MM.1S (cell line): Measurements from ENCODE around the gene IFNGR2.

Experiments used
- DNase-seq: peaks from one replicate; pipeline ENCODE4 v3.0.0-alpha.2; 2015
- H2AFZ ChIP-seq: fragments of 300-600 bp; sonication (generic); 2 replicates; pipeline ENCODE4 v1.6.0; 2016; ENCODE audit warnings: antibody characterized with exemption, low read length
- H3F3A ChIP-seq: fragments of 300-600 bp; sonication (generic); 2 replicates; pipeline ENCODE4 v1.6.1; 2016; ENCODE audit warnings: mild to moderate bottlenecking, antibody characterized with exemption, low read length, moderate library complexity, mixed read lengths; ENCODE audit not compliant: insufficient read depth
- H3K27ac ChIP-seq: fragments of 300-600 bp; sonication (generic); 2 replicates; pipeline ENCODE4 v1.5.1; 2016; ENCODE audit warnings: mild to moderate bottlenecking, low read length
- H3K27me3 ChIP-seq: fragments of 300-600 bp; sonication (generic); replicated peaks from 2 replicates; pipeline ENCODE4 v1.6.0; 2016; ENCODE audit warnings: low read length; ENCODE audit not compliant: insufficient read depth
- H3K36me3 ChIP-seq: fragments of 300-600 bp; sonication (generic); replicated peaks from 2 replicates; pipeline ENCODE4 v1.6.1; 2016; ENCODE audit warnings: mild to moderate bottlenecking, low read length, mixed read lengths; ENCODE audit not compliant: insufficient read depth
- H3K4me1 ChIP-seq: fragments of 300-600 bp; sonication (generic); 2 replicates; pipeline ENCODE4 v1.6.1; 2016; ENCODE audit warnings: low read length, mixed read lengths
- H3K4me2 ChIP-seq: fragments of 300-600 bp; sonication (generic); 2 replicates; pipeline ENCODE4 v1.6.0; 2016; ENCODE audit warnings: low read depth, low read length
- H3K4me3 ChIP-seq: fragments of 300-600 bp; sonication (generic); 2 replicates; pipeline ENCODE4 v1.5.1; 2016; ENCODE audit warnings: low read length, mixed read lengths
- H3K79me2 ChIP-seq: fragments of 300-600 bp; sonication (generic); 2 replicates; pipeline ENCODE4 v1.6.1; 2016; ENCODE audit warnings: mixed run types, low read length, mixed read lengths
- H3K9ac ChIP-seq: fragments of 300-600 bp; sonication (generic); 2 replicates; pipeline ENCODE4 v1.6.1; 2016; ENCODE audit warnings: low read length, mixed read lengths
- H3K9me2 ChIP-seq: fragments of 300-600 bp; sonication (generic); replicated peaks from 2 replicates; pipeline ENCODE4 v1.6.1; 2016; ENCODE audit warnings: mild to moderate bottlenecking, low read length, mixed read lengths; ENCODE audit not compliant: insufficient read depth
- H3K9me3 ChIP-seq: fragments of 300-600 bp; sonication (generic); replicated peaks from 2 replicates; pipeline ENCODE4 v1.6.1; 2016; ENCODE audit warnings: mild to moderate bottlenecking, low read length, mixed read lengths; ENCODE audit not compliant: insufficient read depth
- H4K20me1 ChIP-seq: fragments of 300-600 bp; sonication (generic); 2 replicates; pipeline ENCODE4 v1.6.1; 2016; ENCODE audit warnings: mild to moderate bottlenecking, low read length, moderate library complexity, mixed read lengths; ENCODE audit not compliant: insufficient read depth
- EZH2 ChIP-seq: fragments of 300-600 bp; sonication (generic); optimal IDR thresholded peaks from 2 replicates; pipeline ENCODE3; 2017; ENCODE audit warnings: low read depth, mild to moderate bottlenecking, antibody characterized with exemption, low read length, mixed read lengths
- EZH2phosphoT487 ChIP-seq: fragments of 300-600 bp; sonication (generic); IDR thresholded peaks from 2 replicates; pipeline ENCODE4 v1.6.1; 2018; ENCODE audit warnings: antibody characterized with exemption, low read length
- TF ChIP-seq, protein P1 (sequence below): fragments of 300-600 bp; sonication (generic); IDR thresholded peaks from 2 replicates; pipeline ENCODE4 v1.5.1; 2016; ENCODE audit warnings: antibody characterized with exemption, low read length, mixed read lengths

The IFNGR2 gene

DNA sequence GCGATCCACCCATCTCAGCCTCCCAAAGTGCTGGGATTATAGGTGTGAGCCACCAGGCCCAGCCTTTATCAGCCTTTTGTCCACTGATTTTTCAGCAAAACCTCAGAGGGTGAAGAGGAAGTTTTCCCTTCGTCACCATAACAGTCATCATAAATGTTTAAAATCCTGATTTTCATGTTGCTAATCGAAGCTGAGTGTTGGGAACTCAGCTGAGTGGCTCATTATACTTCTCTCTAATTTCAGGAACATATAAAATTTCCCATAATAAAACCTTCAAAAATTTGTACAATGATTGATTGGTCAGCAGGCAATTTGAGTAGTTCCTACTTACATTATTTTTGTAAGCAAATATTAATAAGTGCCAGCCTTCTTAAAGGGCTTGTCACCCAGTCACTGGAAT lies 31.8 kb upstream of the IFNGR2 start:
- H3K4me3 ChIP-seq, result no peak overlapping the region
- TF ChIP-seq, protein P1, sequence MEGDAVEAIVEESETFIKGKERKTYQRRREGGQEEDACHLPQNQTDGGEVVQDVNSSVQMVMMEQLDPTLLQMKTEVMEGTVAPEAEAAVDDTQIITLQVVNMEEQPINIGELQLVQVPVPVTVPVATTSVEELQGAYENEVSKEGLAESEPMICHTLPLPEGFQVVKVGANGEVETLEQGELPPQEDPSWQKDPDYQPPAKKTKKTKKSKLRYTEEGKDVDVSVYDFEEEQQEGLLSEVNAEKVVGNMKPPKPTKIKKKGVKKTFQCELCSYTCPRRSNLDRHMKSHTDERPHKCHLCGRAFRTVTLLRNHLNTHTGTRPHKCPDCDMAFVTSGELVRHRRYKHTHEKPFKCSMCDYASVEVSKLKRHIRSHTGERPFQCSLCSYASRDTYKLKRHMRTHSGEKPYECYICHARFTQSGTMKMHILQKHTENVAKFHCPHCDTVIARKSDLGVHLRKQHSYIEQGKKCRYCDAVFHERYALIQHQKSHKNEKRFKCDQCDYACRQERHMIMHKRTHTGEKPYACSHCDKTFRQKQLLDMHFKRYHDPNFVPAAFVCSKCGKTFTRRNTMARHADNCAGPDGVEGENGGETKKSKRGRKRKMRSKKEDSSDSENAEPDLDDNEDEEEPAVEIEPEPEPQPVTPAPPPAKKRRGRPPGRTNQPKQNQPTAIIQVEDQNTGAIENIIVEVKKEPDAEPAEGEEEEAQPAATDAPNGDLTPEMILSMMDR, result no peak
- TF ChIP-seq EZH2phosphoT487, result no peak
- no peak for TF ChIP-seq EZH2
- DNase-seq, result no peak
- no peaks in the 10 kb centered on the region for H3K79me2 ChIP-seq
- no peak overlapping the region for H3K4me2 ChIP-seq
- H3F3A ChIP-seq, result no peaks in the 10 kb centered on the region
- no peak overlapping the region for H2AFZ ChIP-seq
- H4K20me1 ChIP-seq, result no peaks in the 10 kb centered on the region
- peaks cover 28% of the 10 kb centered on the region for H3K4me1 ChIP-seq
- H3K9me2 ChIP-seq, result no peaks in the 10 kb centered on the region
- no peaks in the 10 kb centered on the region for H3K27me3 ChIP-seq
- H3K9ac ChIP-seq, result no peak overlapping the region
- H3K9me3 ChIP-seq, result no peaks in the 10 kb centered on the region
- H3K27ac ChIP-seq, result no peak overlapping the region
- H3K36me3 ChIP-seq, result no peaks in the 10 kb centered on the region

DNA sequence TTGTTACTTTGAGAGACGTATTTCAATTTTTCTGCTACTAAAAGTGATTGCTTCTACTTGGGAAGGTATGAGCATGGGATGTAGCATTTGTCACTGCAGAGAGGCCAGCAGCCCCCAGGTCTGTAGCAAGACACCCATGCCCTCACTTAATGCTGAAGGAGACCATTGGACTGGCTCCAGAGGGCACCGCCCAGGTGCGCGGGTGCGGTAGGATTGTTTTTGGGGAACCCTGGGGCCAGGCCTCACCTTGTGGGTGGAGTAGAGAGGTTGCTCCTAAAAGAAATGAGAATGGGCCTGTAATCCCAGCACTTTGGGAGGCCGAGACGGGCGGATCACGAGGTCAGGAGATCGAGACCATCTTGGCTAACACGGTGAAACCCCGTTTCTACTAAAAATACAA lies 30.6 kb upstream of the IFNGR2 start:
- H3F3A ChIP-seq, result no peaks in the 10 kb centered on the region
- H3K79me2 ChIP-seq, result no peaks in the 10 kb centered on the region
- no peaks in the 10 kb centered on the region for H3K36me3 ChIP-seq
- no peak overlapping the region for H3K4me2 ChIP-seq
- DNase-seq, result no peak
- H3K9me3 ChIP-seq, result no peaks in the 10 kb centered on the region
- no peaks in the 10 kb centered on the region for H3K27me3 ChIP-seq
- no peak overlapping the region for H3K27ac ChIP-seq
- TF ChIP-seq EZH2 (no peak), EZH2phosphoT487 (no peak)
- TF ChIP-seq, protein P1, result no peak
- H2AFZ ChIP-seq, result no peak overlapping the region
- H3K9me2 ChIP-seq, result no peaks in the 10 kb centered on the region
- H4K20me1 ChIP-seq, result no peaks in the 10 kb centered on the region
- no peak overlapping the region for H3K4me3 ChIP-seq
- peaks cover 28% of the 10 kb centered on the region for H3K4me1 ChIP-seq
- H3K9ac ChIP-seq, result no peak overlapping the region

DNA sequence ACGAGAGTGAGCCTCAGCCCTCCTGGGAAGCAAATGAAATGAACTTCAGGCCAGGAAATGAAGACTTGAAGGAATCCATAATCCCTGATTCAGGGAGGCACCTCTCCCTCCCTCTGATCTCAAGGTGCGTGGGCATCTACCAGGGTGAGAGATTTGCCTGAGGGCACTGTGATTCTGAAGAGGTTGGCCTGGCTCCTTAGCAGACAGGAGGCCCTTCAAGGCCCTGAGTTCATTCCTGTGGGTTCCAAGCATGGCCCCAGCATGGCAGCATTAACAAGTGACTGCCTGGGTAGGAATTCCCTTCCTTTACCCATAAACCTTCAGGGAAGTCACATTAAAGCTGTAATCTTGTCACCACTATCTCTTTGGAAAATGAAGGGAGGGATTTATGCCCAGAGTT lies 29.8 kb upstream of the IFNGR2 start:
- Histone ChIP-seq H3K79me2 (no peaks in the 10 kb centered on the region), H2AFZ (no peak overlapping the region), H3K4me2 (no peak overlapping the region), H3K9ac (no peak overlapping the region), H3F3A (no peaks in the 10 kb centered on the region), H3K9me2 (no peaks in the 10 kb centered on the region), H3K27ac (no peak overlapping the region), H3K4me1 (peaks cover 28% of the 10 kb centered on the region), H3K4me3 (no peak overlapping the region), H3K9me3 (no peaks in the 10 kb centered on the region), H4K20me1 (no peaks in the 10 kb centered on the region), H3K27me3 (no peaks in the 10 kb centered on the region), H3K36me3 (no peaks in the 10 kb centered on the region)
- TF ChIP-seq, protein P1, result no peak
- TF ChIP-seq EZH2 (no peak), EZH2phosphoT487 (no peak)
- DNase-seq, result no peak
